Trophoblast cell (in vitro differentiated cells and primary cell): Measurements from ENCODE around the gene PLEK.
"Not testable (repeated sequence)": the region's sequence is repeated elsewhere in the genome, so short reads cannot be mapped to it uniquely, and the experiment has no call there.

Experiments used
- DNase-seq, 2 donors: peaks; one replicate each; pipeline ENCODE4 v3.0.0-alpha.2; 2016
- H2AFZ ChIP-seq: 2 replicates; pipeline ENCODE4 v1.6.1; 2013; ENCODE audit warnings: low read length, moderate library complexity, mild to moderate bottlenecking; ENCODE audit not compliant: insufficient read depth, poor library complexity
- H2AK5ac ChIP-seq: 2 replicates; pipeline ENCODE4 v1.6.1; 2013; ENCODE audit warnings: mild to moderate bottlenecking, low read length
- H2BK120ac ChIP-seq: 2 replicates; pipeline ENCODE4 v1.6.1; 2013; ENCODE audit warnings: low read length, mild to moderate bottlenecking, moderate library complexity; ENCODE audit not compliant: insufficient read depth, poor library complexity
- H2BK12ac ChIP-seq: 2 replicates; pipeline ENCODE4 v1.6.1; 2013; ENCODE audit warnings: mild to moderate bottlenecking, low read length, moderate library complexity
- H2BK5ac ChIP-seq: 2 replicates; pipeline ENCODE4 v1.6.1; 2013; ENCODE audit warnings: low read length, low read depth, moderate library complexity, mild to moderate bottlenecking; ENCODE audit not compliant: poor library complexity
- H3K14ac ChIP-seq: 2 replicates; pipeline ENCODE4 v1.6.1; 2013; ENCODE audit warnings: mild to moderate bottlenecking, low read length
- H3K18ac ChIP-seq: 2 replicates; pipeline ENCODE4 v1.6.1; 2013; ENCODE audit warnings: mild to moderate bottlenecking, low read length
- H3K23ac ChIP-seq: 2 replicates; pipeline ENCODE4 v1.6.1; 2013; ENCODE audit warnings: low read length
- H3K27ac ChIP-seq: 2 replicates; pipeline ENCODE4 v1.5.1; 2013; ENCODE audit warnings: low read depth, mild to moderate bottlenecking, inconsistent platforms, low read length, moderate library complexity
- H3K27me3 ChIP-seq: 2 replicates; pipeline ENCODE4 v1.6.1; 2013; ENCODE audit warnings: inconsistent platforms, mild to moderate bottlenecking, low read length, moderate library complexity; ENCODE audit not compliant: insufficient read depth
- H3K36me3 ChIP-seq, 2 experiments: 1 replicate in 1 of 2; 2 replicates in 1 of 2; pipeline ENCODE4 v1.6.1; 2013; ENCODE audit warnings: low read length in 2 of 2, mild to moderate bottlenecking in 2 of 2, moderate library complexity in 1 of 2; ENCODE audit not compliant: insufficient read depth in 2 of 2, control insufficient read depth in 1 of 2
- H3K4ac ChIP-seq: 2 replicates; pipeline ENCODE4 v1.6.1; 2013; ENCODE audit warnings: low read depth, mild to moderate bottlenecking, low read length, moderate library complexity
- H3K4me1 ChIP-seq, 2 experiments: 1 replicate in 1 of 2; 2 replicates in 1 of 2; pipeline ENCODE4 v1.6.1; 2013; ENCODE audit warnings: low read length in 2 of 2, mild to moderate bottlenecking in 2 of 2, moderate library complexity in 1 of 2; ENCODE audit not compliant: insufficient read depth in 2 of 2, control insufficient read depth in 1 of 2
- H3K4me2 ChIP-seq: 2 replicates; pipeline ENCODE4 v1.6.1; 2013; ENCODE audit warnings: inconsistent platforms, mild to moderate bottlenecking, low read length, moderate library complexity
- H3K4me3 ChIP-seq: 2 replicates; pipeline ENCODE4 v1.5.1; 2013; ENCODE audit warnings: mild to moderate bottlenecking, low read depth, low read length, inconsistent platforms
- H3K79me1 ChIP-seq: one replicate; pipeline ENCODE4 v1.6.1; 2013; ENCODE audit warnings: low read length
- H3K79me2 ChIP-seq: 2 replicates; pipeline ENCODE4 v1.6.1; 2013; ENCODE audit warnings: low read length, mild to moderate bottlenecking; ENCODE audit not compliant: control insufficient read depth, insufficient read depth, poor library complexity
- H3K9ac ChIP-seq: 2 replicates; pipeline ENCODE4 v1.6.1; 2013; ENCODE audit warnings: mild to moderate bottlenecking, low read length
- H3K9me3 ChIP-seq: 2 replicates; pipeline ENCODE4 v1.6.1; 2013; ENCODE audit warnings: low read depth, mild to moderate bottlenecking, control low read depth, inconsistent platforms, low read length; ENCODE audit not compliant: insufficient read depth
- H4K12ac ChIP-seq: 2 replicates; pipeline ENCODE4 v1.6.1; 2013; ENCODE audit warnings: low read depth, mild to moderate bottlenecking, low read length, moderate library complexity
- H4K8ac ChIP-seq: 2 replicates; pipeline ENCODE4 v1.6.1; 2013; ENCODE audit warnings: low read depth, mild to moderate bottlenecking, low read length, moderate library complexity
- H4K91ac ChIP-seq: one replicate; pipeline ENCODE4 v1.6.1; 2013; ENCODE audit warnings: low read depth, mild to moderate bottlenecking, low read length, moderate library complexity
- WGBS: extraction: QIAGEN DNeasy Blood & Tissue Kit; methylation state at CpG from one replicate; pipeline ENCODE4 v1.1.7; 2013; ENCODE audit warnings: missing lambda C conversion rate; ENCODE audit not compliant: insufficient read length, insufficient coverage; ENCODE audit errors: extremely low coverage; 5-methylcytosine and 5-hydroxymethylcytosine counted together

PLEK gene

DNA sequence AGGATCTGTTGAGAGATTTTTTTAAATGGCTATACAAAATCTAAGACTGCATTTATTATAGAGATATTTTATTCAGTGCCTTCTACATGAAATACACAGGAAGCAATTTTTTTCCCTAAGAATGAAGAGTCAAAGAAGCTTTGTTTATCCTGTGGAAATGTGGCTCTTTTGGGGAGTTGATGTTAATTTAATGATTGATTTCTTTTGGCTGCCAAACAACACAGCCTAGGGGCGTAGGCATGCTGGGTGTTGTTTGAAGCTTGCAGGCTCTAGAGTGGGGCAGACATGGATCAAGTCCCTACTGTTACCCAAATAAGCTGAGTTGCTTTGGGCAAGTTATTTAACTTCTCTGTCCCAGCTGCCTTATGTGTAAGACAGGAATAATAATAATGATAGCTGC is 21.1 kb upstream of the PLEK start:
- Histone ChIP-seq H3K4me3 (no peak overlapping the region), H3K14ac (no peak overlapping the region), H2AK5ac (no peak overlapping the region), H3K18ac (no peak overlapping the region), H3K23ac (no peak overlapping the region), H3K4me2 (no peak overlapping the region), H4K8ac (no peak overlapping the region), H3K27me3 (no peaks in the 10 kb centered on the region), H4K91ac (no peak overlapping the region), H3K79me2 (no peaks in the 10 kb centered on the region), H4K12ac (no peak overlapping the region), H2BK12ac (no peak overlapping the region), H2BK5ac (no peak overlapping the region), H3K27ac (no peak overlapping the region), H3K9me3 (no peaks in the 10 kb centered on the region), H2AFZ (no peak overlapping the region), H3K79me1 (no peaks in the 10 kb centered on the region), H3K36me3 (no peaks in the 10 kb centered on the region), H3K9ac (no peak overlapping the region), H3K4ac (no peak overlapping the region), H3K4me1 (no peaks in the 10 kb centered on the region), H2BK120ac (no peak overlapping the region)
- no CpG with 5 or more reads among the region's 1 CpG for WGBS
- DNase-seq = no peak

DNA sequence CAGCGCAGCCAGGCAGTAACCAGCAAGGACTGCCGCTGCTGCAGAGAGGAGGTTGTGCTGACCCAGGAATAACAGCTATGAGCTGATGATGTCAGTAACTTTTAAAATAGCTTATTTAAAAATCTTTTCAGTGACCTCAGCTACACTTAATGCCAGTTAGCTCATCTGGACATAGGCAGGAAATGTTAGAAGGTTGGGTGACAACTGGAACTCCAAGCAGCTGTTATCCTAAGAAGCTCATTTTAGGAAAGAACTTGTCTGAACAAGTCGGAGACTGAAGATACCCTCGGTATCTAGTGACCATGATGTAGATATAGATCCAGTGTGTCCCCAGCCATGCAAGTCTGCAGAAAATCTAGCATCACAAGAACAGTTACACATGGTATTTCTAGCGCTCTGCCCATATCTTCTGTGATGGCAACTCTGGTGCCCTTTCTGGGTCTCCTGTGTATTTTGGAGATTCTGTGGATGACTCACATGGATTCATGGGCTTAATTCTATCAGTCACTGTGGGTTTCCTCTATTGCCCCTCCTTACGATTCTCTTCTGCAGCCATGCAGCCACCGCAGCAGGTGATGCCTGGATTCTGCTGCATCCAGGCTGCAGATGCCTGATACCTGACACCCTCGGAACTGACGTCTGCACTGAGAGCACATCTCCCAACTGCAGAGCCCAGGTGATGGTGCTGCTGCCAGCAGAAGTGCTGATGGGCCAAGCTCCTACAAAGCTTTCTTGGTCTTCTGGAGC is 19.8 kb upstream of the PLEK start:
- Histone ChIP-seq H4K91ac (no peak overlapping the region), H3K36me3 (no peaks in the 10 kb centered on the region), H2AFZ (no peak overlapping the region), H3K4me3 (no peak overlapping the region), H4K12ac (no peak overlapping the region), H3K79me2 (no peaks in the 10 kb centered on the region), H2BK5ac (no peak overlapping the region), H3K27me3 (no peaks in the 10 kb centered on the region), H3K14ac (peak overlapping the region; percentile 67), H4K8ac (no peak overlapping the region), H3K27ac (no peak overlapping the region), H3K9ac (no peak overlapping the region), H2BK12ac (no peak overlapping the region), H3K23ac (no peak overlapping the region), H3K4me2 (no peak overlapping the region), H3K9me3 (no peaks in the 10 kb centered on the region), H3K18ac (no peak overlapping the region), H3K4ac (no peak overlapping the region), H2AK5ac (no peak overlapping the region), H3K79me1 (no peaks in the 10 kb centered on the region), H3K4me1 (no peaks in the 10 kb centered on the region), H2BK120ac (no peak overlapping the region)
- no CpG with 5 or more reads among the region's 9 CpGs for WGBS
- DNase-seq = no peak

DNA sequence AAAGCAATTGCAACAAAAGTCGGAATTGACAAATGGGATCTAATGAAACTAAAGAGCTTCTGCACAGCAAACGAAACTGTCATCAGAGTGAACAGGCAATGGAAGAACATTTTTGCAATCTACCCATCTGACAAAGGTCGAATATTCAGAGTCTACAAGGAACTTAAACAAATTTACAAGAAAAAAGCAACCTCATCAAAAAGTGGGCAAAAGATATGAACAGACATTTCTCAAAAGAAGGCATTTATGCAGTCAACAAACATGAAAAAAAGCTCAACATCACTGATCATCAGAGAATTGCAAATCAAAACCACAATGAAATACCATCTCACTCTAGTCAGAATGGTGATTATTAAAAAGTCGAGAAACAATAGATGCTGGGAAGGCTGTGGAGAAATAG is 16.0 kb upstream of the PLEK start:
- not testable (repeated sequence) for H3K79me2 ChIP-seq, H3K23ac ChIP-seq, DNase-seq, H3K27me3 ChIP-seq, H2BK5ac ChIP-seq, H3K79me1 ChIP-seq, H2AFZ ChIP-seq, H2AK5ac ChIP-seq, H3K36me3 ChIP-seq, H2BK12ac ChIP-seq, H4K8ac ChIP-seq, H3K9me3 ChIP-seq, H3K4me2 ChIP-seq, H4K91ac ChIP-seq, H3K4ac ChIP-seq, H3K9ac ChIP-seq, H3K4me3 ChIP-seq, H4K12ac ChIP-seq, H3K18ac ChIP-seq, H3K14ac ChIP-seq, H3K27ac ChIP-seq, H2BK120ac ChIP-seq, H3K4me1 ChIP-seq
- WGBS = no CpG with 5 or more reads among the region's 4 CpGs

- WGBS = no CpG with 5 or more reads among the region's 6 CpGs
- no peak overlapping the region for H3K4ac ChIP-seq
- H3K79me1 ChIP-seq = no peaks in the 10 kb centered on the region
- no peaks in the 10 kb centered on the region for H3K79me2 ChIP-seq
- H4K8ac ChIP-seq = no peak overlapping the region
- H2AK5ac ChIP-seq = no peak overlapping the region
- no peak overlapping the region for H3K18ac ChIP-seq
- no peak overlapping the region for H2BK12ac ChIP-seq
- H2BK5ac ChIP-seq = no peak overlapping the region
- no peaks in the 10 kb centered on the region for H3K9me3 ChIP-seq
- DNase-seq = no peak
- no peak overlapping the region for H3K4me2 ChIP-seq
- H3K4me3 ChIP-seq = no peak overlapping the region
- H2BK120ac ChIP-seq = no peak overlapping the region
- no peak overlapping the region for H4K91ac ChIP-seq
- H3K27ac ChIP-seq = no peak overlapping the region
- H3K4me1 ChIP-seq = peaks cover 0 to 2% of the 10 kb centered on the region in 2 experiments
- H4K12ac ChIP-seq = no peak overlapping the region
- H3K36me3 ChIP-seq = no peaks in the 10 kb centered on the region
- H3K27me3 ChIP-seq = no peaks in the 10 kb centered on the region
- no peak overlapping the region for H3K9ac ChIP-seq
- H2AFZ ChIP-seq = no peak overlapping the region
- no peak overlapping the region for H3K23ac ChIP-seq
- no peak overlapping the region for H3K14ac ChIP-seq
Measured at GRCh38 chr2:68351997-68352396, 13.1 kb upstream of the PLEK start.
